Natural killer cell treated with Interleukin-12 subunit alpha and Interleukin-12 subunit beta and Interleukin-15 and Interleukin-18, amount 100 ng/mL, for 72 hours (primary cell): ENCODE results near the gene RAC2. TPM values are rescaled to one million over a fixed set of nuclear protein-coding genes. Genes with fewer than 3 reads are reported as not detected.

ENCODE experiments used
- ATAC-seq, 2 donors: fragments of 150-1000 bp; cut with Tn5 transposase in 1 of 2; sonication (Bioruptor Pico), chemical (Tn5 transposase) in 1 of 2; 2 replicates each; pipeline ENCODE4 v1.10.0; 2021
- DNase-seq: peaks from one replicate; pipeline ENCODE4 v3.0.0; 2022; ENCODE audit warnings: low spot score
- H3K27ac Mint-ChIP-seq, 2 donors: 1 replicate in 1 of 2; 2 replicates in 1 of 2; pipeline ENCODE4 v1.8.0; 2022; ENCODE audit warnings: mixed read lengths in 2 of 2, mild to moderate bottlenecking in 1 of 2, moderate library complexity in 1 of 2
- H3K27me3 Mint-ChIP-seq, 2 donors: 1 replicate in 1 of 2; 2 replicates in 1 of 2; pipeline ENCODE4 v1.8.0; 2022; ENCODE audit warnings: mixed read lengths in 2 of 2
- H3K36me3 Mint-ChIP-seq: one replicate; pipeline ENCODE4 v1.8.0; 2022; ENCODE audit warnings: mixed read lengths
- H3K4me1 Mint-ChIP-seq, 2 donors: 1 replicate in 1 of 2; 2 replicates in 1 of 2; pipeline ENCODE4 v1.8.0; 2022; ENCODE audit warnings: low read depth in 2 of 2, mixed read lengths in 2 of 2, mild to moderate bottlenecking in 1 of 2
- H3K4me3 Mint-ChIP-seq: one replicate; pipeline ENCODE4 v1.8.0; 2022; ENCODE audit warnings: mixed read lengths
- H3K9me3 Mint-ChIP-seq: 2 replicates; pipeline ENCODE4 v1.8.0; 2022; ENCODE audit warnings: mixed read lengths
- total RNA-seq, 2 donors: library from RNA; stranded (reverse); gene quantifications; one replicate each; pipeline ENCODE4 v1.2.3, GENCODE V29; 2022

The RAC2 gene
- total RNA-seq, 2 donors from 2014 or later, result 666 to 1,078 TPM

GRCh38 chr22:37269936-37270678, 26.0 kb upstream of the RAC2 start:
- H3K36me3 Mint-ChIP-seq, result no peaks in the 10 kb centered on the region
- H3K4me3 Mint-ChIP-seq, result no peak overlapping the region
- no peaks in the 10 kb centered on the region for H3K27me3 Mint-ChIP-seq
- peak overlapping the region; percentile 9 to 35 for H3K27ac Mint-ChIP-seq
- DNase-seq (no peak), ATAC-seq (no peak)
- H3K9me3 Mint-ChIP-seq, result no peaks in the 10 kb centered on the region
- peaks cover 45 to 65% of the 10 kb centered on the region in 2 donors for H3K4me1 Mint-ChIP-seq

- peak in 1 of 2 donors; percentile 35 for ATAC-seq
- peaks cover 26 to 50% of the 10 kb centered on the region in 2 donors for H3K4me1 Mint-ChIP-seq
- DNase-seq, result no peak
- H3K4me3 Mint-ChIP-seq, result peak overlapping the region; percentile 90
- no peaks in the 10 kb centered on the region for H3K36me3 Mint-ChIP-seq
- H3K27ac Mint-ChIP-seq, result peak overlapping the region; percentile 83 to 90
- H3K9me3 Mint-ChIP-seq, result no peaks in the 10 kb centered on the region
- no peaks in the 10 kb centered on the region for H3K27me3 Mint-ChIP-seq
Measured at GRCh38 chr22:37267661-37268413, 23.8 kb upstream of the RAC2 start.

GRCh38 chr22:37267135-37267587, 23.1 kb upstream of the RAC2 start:
- DNase-seq, result no peak
- H3K27ac Mint-ChIP-seq, result peak overlapping the region; percentile 83 to 90
- H3K36me3 Mint-ChIP-seq, result no peaks in the 10 kb centered on the region
- ATAC-seq, result peak; percentile 90 to 94
- no peaks in the 10 kb centered on the region for H3K9me3 Mint-ChIP-seq
- H3K4me1 Mint-ChIP-seq, result peaks cover 26 to 55% of the 10 kb centered on the region in 2 donors
- H3K4me3 Mint-ChIP-seq, result peak overlapping the region; percentile 90
- no peaks in the 10 kb centered on the region for H3K27me3 Mint-ChIP-seq

GRCh38 chr22:37266581-37267134, 22.6 kb upstream of the RAC2 start:
- no peaks in the 10 kb centered on the region for H3K36me3 Mint-ChIP-seq
- no peaks in the 10 kb centered on the region for H3K9me3 Mint-ChIP-seq
- DNase-seq, result no peak
- H3K27me3 Mint-ChIP-seq, result no peaks in the 10 kb centered on the region
- peak; percentile 40 to 41 for ATAC-seq
- H3K4me1 Mint-ChIP-seq, result peaks cover 26 to 52% of the 10 kb centered on the region in 2 donors
- H3K4me3 Mint-ChIP-seq, result peak overlapping the region; percentile 90
- peak overlapping the region; percentile 83 to 90 for H3K27ac Mint-ChIP-seq

- DNase-seq, result peak; percentile 42
- ATAC-seq, result no peak
Measured at GRCh38 chr22:37263966-37264887, 20.2 kb upstream of the RAC2 start.

GRCh38 chr22:37262346-37262745, 18.3 kb upstream of the RAC2 start:
- Mint-ChIP-seq H3K27me3 (no peaks in the 10 kb centered on the region), H3K4me3 (no peak overlapping the region), H3K27ac (peak overlapping the region in 1 of 2 donors; percentile 34), H3K9me3 (no peaks in the 10 kb centered on the region), H3K4me1 (peaks cover 20 to 35% of the 10 kb centered on the region in 2 donors), H3K36me3 (no peaks in the 10 kb centered on the region)
- ATAC-seq (no peak), DNase-seq (no peak)

More at GRCh38 chr22:37263966-37264887, 20.2 kb upstream of the RAC2 start:
- Mint-ChIP-seq H3K36me3 (no peaks in the 10 kb centered on the region), H3K4me3 (no peak overlapping the region), H3K27ac (no peak overlapping the region), H3K4me1 (peaks cover 28 to 44% of the 10 kb centered on the region in 2 donors), H3K27me3 (no peaks in the 10 kb centered on the region), H3K9me3 (no peaks in the 10 kb centered on the region)

GRCh38 chr22:37260901-37261336, 16.9 kb upstream of the RAC2 start:
- Mint-ChIP-seq H3K27ac (peak overlapping the region; percentile 49), H3K36me3 (no peaks in the 10 kb centered on the region), H3K9me3 (no peaks in the 10 kb centered on the region), H3K27me3 (no peaks in the 10 kb centered on the region), H3K4me1 (peaks cover 11 to 25% of the 10 kb centered on the region in 2 donors), H3K4me3 (peak overlapping the region; percentile 9)
- DNase-seq (peak; percentile 77), ATAC-seq (peak; percentile 77 to 87)

- Mint-ChIP-seq H3K27me3 (peaks cover 0 to 5% of the 10 kb centered on the region in 2 donors), H3K4me1 (peaks cover 16 to 27% of the 10 kb centered on the region in 2 donors), H3K4me3 (peak overlapping the region; percentile 9), H3K36me3 (no peaks in the 10 kb centered on the region), H3K9me3 (no peaks in the 10 kb centered on the region), H3K27ac (peak overlapping the region; percentile 49 to 83)
- DNase-seq (no peak), ATAC-seq (no peak)
Measured at GRCh38 chr22:37260155-37260795, 16.2 kb upstream of the RAC2 start.

- H3K4me3 Mint-ChIP-seq, result no peak overlapping the region
- no peaks in the 10 kb centered on the region for H3K36me3 Mint-ChIP-seq
- peak overlapping the region; percentile 43 to 83 for H3K27ac Mint-ChIP-seq
- DNase-seq (no peak), ATAC-seq (no peak)
- H3K4me1 Mint-ChIP-seq, result peaks cover 16 to 32% of the 10 kb centered on the region in 2 donors
- peaks cover 0 to 6% of the 10 kb centered on the region in 2 donors for H3K27me3 Mint-ChIP-seq
- H3K9me3 Mint-ChIP-seq, result no peaks in the 10 kb centered on the region
Measured at GRCh38 chr22:37259540-37260029, 15.5 kb upstream of the RAC2 start.

- H3K9me3 Mint-ChIP-seq, result no peaks in the 10 kb centered on the region
- H3K4me3 Mint-ChIP-seq, result no peak overlapping the region
- no peak for ATAC-seq
- H3K27ac Mint-ChIP-seq, result peak overlapping the region; percentile 43 to 83
- H3K36me3 Mint-ChIP-seq, result no peaks in the 10 kb centered on the region
- no peak for DNase-seq
- peaks cover 16 to 32% of the 10 kb centered on the region in 2 donors for H3K4me1 Mint-ChIP-seq
- peaks cover 0 to 6% of the 10 kb centered on the region in 2 donors for H3K27me3 Mint-ChIP-seq
Measured at GRCh38 chr22:37258753-37259401, 14.8 kb upstream of the RAC2 start.

- no peaks in the 10 kb centered on the region for H3K9me3 Mint-ChIP-seq
- peaks cover 16 to 32% of the 10 kb centered on the region in 2 donors for H3K4me1 Mint-ChIP-seq
- no peak overlapping the region for H3K4me3 Mint-ChIP-seq
- no peak overlapping the region for H3K27ac Mint-ChIP-seq
- no peak for ATAC-seq
- no peak for DNase-seq
- H3K36me3 Mint-ChIP-seq, result no peaks in the 10 kb centered on the region
- peaks cover 0 to 6% of the 10 kb centered on the region in 2 donors for H3K27me3 Mint-ChIP-seq
Measured at GRCh38 chr22:37258005-37258752, 14.1 kb upstream of the RAC2 start.
